Glutamatergic neuron (in vitro differentiated cells): Measurements from ENCODE around the gene RDX. TPM values are rescaled to one million over a fixed set of nuclear protein-coding genes. Genes with fewer than 3 reads are reported as not detected.

Source experiments
- DNase-seq: peaks from one replicate; pipeline ENCODE4 v3.0.0; 2022
- H3K27ac Mint-ChIP-seq: one replicate; pipeline ENCODE4 v1.8.0; 2020; ENCODE audit warnings: mild to moderate bottlenecking, mixed read lengths, inconsistent platforms; ENCODE audit not compliant: unreplicated experiment
- H3K27me3 Mint-ChIP-seq: one replicate; pipeline ENCODE4 v1.8.0; 2020; ENCODE audit warnings: mild to moderate bottlenecking, moderate library complexity, mixed read lengths, inconsistent platforms; ENCODE audit not compliant: unreplicated experiment
- H3K36me3 Mint-ChIP-seq: one replicate; pipeline ENCODE4 v1.8.0; 2020; ENCODE audit warnings: mild to moderate bottlenecking, mixed read lengths, inconsistent platforms; ENCODE audit not compliant: unreplicated experiment
- H3K4me1 Mint-ChIP-seq: one replicate; pipeline ENCODE4 v1.8.0; 2020; ENCODE audit warnings: mild to moderate bottlenecking, low read depth, mixed read lengths, inconsistent platforms; ENCODE audit not compliant: unreplicated experiment
- H3K4me3 Mint-ChIP-seq: one replicate; pipeline ENCODE4 v1.8.0; 2020; ENCODE audit warnings: mild to moderate bottlenecking, mixed read lengths, inconsistent platforms; ENCODE audit not compliant: unreplicated experiment
- H3K9me3 Mint-ChIP-seq: one replicate; pipeline ENCODE4 v1.8.0; 2020; ENCODE audit warnings: mild to moderate bottlenecking, moderate library complexity, mixed read lengths, inconsistent platforms; ENCODE audit not compliant: unreplicated experiment
- CTCF ChIP-seq: fragments of 200-600 bp; sonication (generic); IDR thresholded peaks from one replicate; pipeline ENCODE4 v1.5.0; 2021; ENCODE audit not compliant: partially characterized antibody, unreplicated experiment
- total RNA-seq: library from RNA; stranded (reverse); fragmentation: NEBNext Ultra II Directional; extraction: Animal tissue kit (Norgen Biotek cat#: 25700); gene quantifications from one replicate; pipeline ENCODE4 v1.2.1, GENCODE V29; 2021; ENCODE audit not compliant: unreplicated experiment

RDX gene
- total RNA-seq, 1 donor from 2014 or later = 71.7 TPM

DNA sequence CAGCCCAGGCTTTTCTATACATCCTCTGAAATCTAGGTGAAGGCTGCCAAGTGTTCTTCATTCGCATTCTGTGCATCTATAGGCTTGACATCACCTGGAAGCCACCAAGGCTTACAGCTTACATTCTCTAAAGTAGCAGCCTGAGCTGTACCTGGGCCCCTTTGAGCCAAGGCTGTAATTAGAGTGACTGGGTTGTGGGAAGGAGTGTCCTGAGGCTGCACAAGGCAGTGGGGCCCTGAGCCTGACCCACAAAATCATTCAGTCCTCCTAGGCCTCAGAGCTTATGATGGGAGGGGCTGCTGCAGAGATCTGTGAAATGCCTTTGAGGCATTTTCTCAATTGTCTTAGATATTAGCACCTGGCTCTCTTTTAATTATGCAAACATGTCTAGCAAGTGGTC lies 33.0 kb upstream of the RDX start:
- no peak for TF ChIP-seq CTCF
- no peaks in the 10 kb centered on the region for H3K9me3 Mint-ChIP-seq

DNA sequence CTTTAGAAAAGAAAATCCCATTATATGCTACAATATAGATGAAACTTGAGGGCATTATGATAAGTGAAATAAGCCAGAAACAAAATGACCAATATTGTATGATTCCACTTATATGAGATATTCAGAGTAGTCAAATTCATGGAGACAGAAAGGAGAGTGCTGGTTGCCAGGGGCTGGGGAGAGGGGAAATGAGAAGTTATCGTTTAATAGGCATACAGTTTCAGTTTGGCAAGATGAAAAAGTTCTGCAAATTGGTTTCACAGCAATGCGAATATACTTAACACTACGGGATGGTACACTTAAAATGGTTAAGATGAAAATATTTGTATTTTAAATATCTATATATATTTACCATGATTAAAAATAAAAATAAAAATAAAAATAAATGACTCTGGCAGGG lies 31.1 kb upstream of the RDX start:
- Mint-ChIP-seq H3K27ac (no peak overlapping the region), H3K27me3 (no peaks in the 10 kb centered on the region), H3K36me3 (peaks cover 9% of the 10 kb centered on the region), H3K4me1 (no peaks in the 10 kb centered on the region), H3K4me3 (no peak overlapping the region), H3K9me3 (no peaks in the 10 kb centered on the region)
- TF ChIP-seq CTCF = no peak
- no peak for DNase-seq

More for the DNA sequence above, 33.0 kb upstream of the RDX start:
- DNase-seq = no peak
- H3K4me1 Mint-ChIP-seq = no peaks in the 10 kb centered on the region
- H3K4me3 Mint-ChIP-seq = no peak overlapping the region
- peaks cover 9% of the 10 kb centered on the region for H3K36me3 Mint-ChIP-seq
- H3K27ac Mint-ChIP-seq = no peak overlapping the region
- no peaks in the 10 kb centered on the region for H3K27me3 Mint-ChIP-seq

GRCh38 chr11:110323786-110324185 lies 27.4 kb upstream of the RDX start:
- H3K4me1 Mint-ChIP-seq = no peaks in the 10 kb centered on the region
- H3K4me3 Mint-ChIP-seq = no peak overlapping the region
- peaks cover 9% of the 10 kb centered on the region for H3K36me3 Mint-ChIP-seq
- TF ChIP-seq CTCF = no peak
- no peak overlapping the region for H3K27ac Mint-ChIP-seq
- H3K9me3 Mint-ChIP-seq = no peaks in the 10 kb centered on the region
- DNase-seq = no peak
- H3K27me3 Mint-ChIP-seq = no peaks in the 10 kb centered on the region

DNA sequence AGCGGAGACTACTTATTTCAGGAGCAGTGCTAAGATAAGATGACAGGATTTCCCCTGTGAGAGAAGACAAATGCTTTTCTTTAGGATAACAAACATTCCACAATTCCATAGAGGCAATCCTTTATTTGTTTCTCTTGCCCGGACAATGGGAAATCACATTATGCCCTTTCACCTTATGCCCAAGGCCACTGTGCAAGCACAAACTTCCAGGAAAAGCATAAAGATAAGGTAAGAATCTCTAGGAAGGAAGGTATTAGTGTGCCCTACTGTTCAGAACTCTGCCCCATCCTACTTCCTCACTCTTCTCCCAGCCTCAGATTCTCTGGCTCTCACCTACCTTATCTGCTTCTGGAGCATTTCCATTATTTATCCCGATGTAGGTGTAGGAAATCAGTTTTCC lies 23.1 kb upstream of the RDX start:
- no peak overlapping the region for H3K4me3 Mint-ChIP-seq
- DNase-seq = no peak
- H3K27ac Mint-ChIP-seq = no peak overlapping the region
- peaks cover 4% of the 10 kb centered on the region for H3K4me1 Mint-ChIP-seq
- no peaks in the 10 kb centered on the region for H3K9me3 Mint-ChIP-seq
- no peaks in the 10 kb centered on the region for H3K36me3 Mint-ChIP-seq
- TF ChIP-seq CTCF = no peak
- H3K27me3 Mint-ChIP-seq = no peaks in the 10 kb centered on the region

GRCh38 chr11:110318638-110319404 lies 22.4 kb upstream of the RDX start:
- no peak for TF ChIP-seq CTCF
- no peaks in the 10 kb centered on the region for H3K27me3 Mint-ChIP-seq
- H3K27ac Mint-ChIP-seq = no peak overlapping the region
- H3K36me3 Mint-ChIP-seq = no peaks in the 10 kb centered on the region
- H3K4me3 Mint-ChIP-seq = no peak overlapping the region
- H3K9me3 Mint-ChIP-seq = no peaks in the 10 kb centered on the region
- H3K4me1 Mint-ChIP-seq = peaks cover 4% of the 10 kb centered on the region
- DNase-seq = no peak
